ENCODE measurements around the gene ZNF358. TPM values are rescaled to one million over a fixed set of nuclear protein-coding genes. Genes with fewer than 3 reads are reported as not detected.

Gene ZNF358
- total and polyA plus RNA-seq, 2 donors (not counting 1 experiment from before 2014, with no cell fraction given), result 16.7 to 26.8 TPM

DNA sequence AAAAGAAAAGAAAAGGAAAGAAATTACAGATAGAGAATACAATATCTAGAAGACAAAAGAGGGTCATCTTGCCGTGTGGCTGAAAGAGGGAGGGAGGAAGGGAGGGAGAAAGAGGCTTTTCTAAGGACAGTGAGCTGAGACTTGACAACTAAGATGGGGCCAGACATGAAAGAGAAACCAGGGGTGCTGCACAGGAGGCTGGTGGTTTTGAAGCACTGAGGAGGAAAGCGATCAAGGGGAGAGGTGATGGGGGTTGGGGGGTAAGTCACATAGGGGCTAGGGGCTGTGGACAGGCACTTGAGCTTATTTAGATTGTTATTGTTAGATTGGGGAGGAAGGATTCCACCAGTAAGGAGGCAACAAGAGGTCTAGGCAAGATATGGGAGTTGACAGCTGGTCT is 36.9 kb downstream of the ZNF358 start:
- Histone ChIP-seq H3K36me3 (ENCODE audit: control insufficient read depth, insufficient read depth, low read length) (peaks cover 24% of the 10 kb centered on the region), H3K79me2 (ENCODE audit: control insufficient read depth, insufficient read depth, low read length) (no peaks in the 10 kb centered on the region), H3K27me3 (ENCODE audit: control insufficient read depth, insufficient read depth, low read length) (no peaks in the 10 kb centered on the region), H3K4me3 (replicated peaks in 1 of 4; ENCODE audit: control extremely low read depth in 1 of 4, insufficient read depth in 1 of 4, low read depth in 3 of 4, low read length in 4 of 4) (no peak overlapping the region), H3K27ac (ENCODE audit: insufficient read depth, low read length) (no peak overlapping the region), H4K20me1 (ENCODE audit: control insufficient read depth, extremely low read depth, insufficient read depth, low read length) (no peaks in the 10 kb centered on the region), H3K4me2 (ENCODE audit: extremely low read depth, insufficient read depth, low read length) (no peak overlapping the region), H3K4me1 (ENCODE audit: control insufficient read depth, extremely low read depth, insufficient read depth, low read length) (no peaks in the 10 kb centered on the region), H3K9me3 (ENCODE audit: control insufficient read depth, insufficient read depth, low read depth, low read length) (no peaks in the 10 kb centered on the region), H2AFZ (ENCODE audit: low read length) (no peak overlapping the region), H3K9ac (ENCODE audit: insufficient read depth, low read length) (no peak overlapping the region)
- TF ChIP-seq CTCF (conservative IDR thresholded peaks at IDR 0.05 in 1 of 2, IDR thresholded peaks at IDR 0.05 in 1 of 2; ENCODE audit: low read depth in 1 of 2, low read length in 2 of 2) (no peak), EZH2 (IDR thresholded peaks at IDR 0.05; ENCODE audit: low read length, missing control alignments) (no peak)
- DNase-seq (ENCODE audit: low read depth in 2 of 2), result no peak

GRCh38 chr19:7554565-7554964 is 38.7 kb downstream of the ZNF358 start:
- Histone ChIP-seq H3K4me1 (ENCODE audit: control insufficient read depth, extremely low read depth, insufficient read depth, low read length) (no peaks in the 10 kb centered on the region), H3K79me2 (ENCODE audit: control insufficient read depth, insufficient read depth, low read length) (no peaks in the 10 kb centered on the region), H2AFZ (ENCODE audit: low read length) (no peak overlapping the region), H3K27ac (ENCODE audit: insufficient read depth, low read length) (no peak overlapping the region), H3K27me3 (ENCODE audit: control insufficient read depth, insufficient read depth, low read length) (no peaks in the 10 kb centered on the region), H4K20me1 (ENCODE audit: control insufficient read depth, extremely low read depth, insufficient read depth, low read length) (no peaks in the 10 kb centered on the region), H3K4me3 (replicated peaks in 1 of 4; ENCODE audit: control extremely low read depth in 1 of 4, insufficient read depth in 1 of 4, low read depth in 3 of 4, low read length in 4 of 4) (no peak overlapping the region), H3K4me2 (ENCODE audit: extremely low read depth, insufficient read depth, low read length) (no peak overlapping the region), H3K9ac (ENCODE audit: insufficient read depth, low read length) (no peak overlapping the region), H3K36me3 (ENCODE audit: control insufficient read depth, insufficient read depth, low read length) (peaks cover 35% of the 10 kb centered on the region), H3K9me3 (ENCODE audit: control insufficient read depth, insufficient read depth, low read depth, low read length) (no peaks in the 10 kb centered on the region)
- TF ChIP-seq EZH2 (IDR thresholded peaks at IDR 0.05; ENCODE audit: low read length, missing control alignments) (no peak), CTCF (conservative IDR thresholded peaks at IDR 0.05 in 1 of 2, IDR thresholded peaks at IDR 0.05 in 1 of 2; ENCODE audit: low read depth in 1 of 2, low read length in 2 of 2) (no peak)
- DNase-seq (ENCODE audit: low read depth in 2 of 2), result no peak

DNA sequence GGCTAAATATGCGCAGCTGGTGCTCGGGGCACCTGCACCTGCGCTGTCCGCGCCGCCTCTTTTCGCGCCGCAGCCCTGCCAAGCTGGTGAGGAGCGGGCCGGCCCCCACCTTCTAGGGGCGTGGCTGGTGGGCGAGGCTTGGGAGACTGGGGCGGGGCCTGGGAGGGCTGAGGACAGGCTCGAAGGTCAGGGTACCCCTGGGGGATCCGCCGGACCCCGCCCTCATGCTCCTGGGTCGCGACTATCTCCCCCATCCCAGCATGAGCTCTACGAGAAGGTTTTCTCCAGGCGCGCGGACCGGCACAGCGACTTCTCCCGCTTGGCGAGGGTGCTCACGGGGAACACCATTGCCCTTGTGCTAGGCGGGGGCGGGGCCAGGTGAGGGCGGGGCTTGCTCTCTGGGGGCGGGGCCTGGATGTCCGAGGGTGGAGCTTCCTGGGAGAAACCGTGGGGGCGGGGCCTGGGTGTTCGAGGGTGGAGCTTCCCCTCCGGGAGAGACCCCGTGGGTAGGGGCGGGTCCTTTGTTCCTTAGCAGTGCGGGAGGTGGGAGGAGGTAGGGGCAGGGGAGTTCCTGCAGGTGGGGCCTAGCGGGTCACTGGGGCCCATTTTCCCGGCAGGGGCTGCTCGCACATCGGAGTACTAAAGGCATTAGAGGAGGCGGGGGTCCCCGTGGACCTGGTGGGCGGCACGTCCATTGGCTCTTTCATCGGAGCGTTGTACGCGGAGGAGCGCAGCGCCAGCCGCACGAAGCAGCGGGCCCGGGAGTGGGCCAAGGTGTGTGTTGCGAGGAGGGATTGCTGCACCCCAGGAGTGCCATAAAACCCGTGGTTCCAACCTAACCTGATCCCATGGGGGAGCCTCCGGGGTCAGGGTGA is 39.3 kb downstream of the ZNF358 start:
- TF ChIP-seq EZH2 (IDR thresholded peaks at IDR 0.05; ENCODE audit: low read length, missing control alignments), result no peak
- Histone ChIP-seq H3K4me2 (ENCODE audit: extremely low read depth, insufficient read depth, low read length) (no peak overlapping the region), H3K4me3 (replicated peaks in 1 of 4; ENCODE audit: control extremely low read depth in 1 of 4, insufficient read depth in 1 of 4, low read depth in 3 of 4, low read length in 4 of 4) (no peak overlapping the region), H4K20me1 (ENCODE audit: control insufficient read depth, extremely low read depth, insufficient read depth, low read length) (no peaks in the 10 kb centered on the region), H3K9me3 (ENCODE audit: control insufficient read depth, insufficient read depth, low read depth, low read length) (no peaks in the 10 kb centered on the region), H3K79me2 (ENCODE audit: control insufficient read depth, insufficient read depth, low read length) (no peaks in the 10 kb centered on the region), H3K27ac (ENCODE audit: insufficient read depth, low read length) (no peak overlapping the region), H3K27me3 (ENCODE audit: control insufficient read depth, insufficient read depth, low read length) (no peaks in the 10 kb centered on the region), H2AFZ (ENCODE audit: low read length) (no peak overlapping the region), H3K4me1 (ENCODE audit: control insufficient read depth, extremely low read depth, insufficient read depth, low read length) (no peaks in the 10 kb centered on the region), H3K36me3 (ENCODE audit: control insufficient read depth, insufficient read depth, low read length) (peaks cover 30% of the 10 kb centered on the region), H3K9ac (ENCODE audit: insufficient read depth, low read length) (no peak overlapping the region)
- DNase-seq (ENCODE audit: low read depth in 2 of 2), result no peak

All from fibroblast of lung (primary cell).